NT2/D1 (cell line): Measurements from ENCODE around the gene CD7.

Experiments used
- DNase-seq: peaks from one replicate; pipeline ENCODE4 v3.0.0-alpha.2; 2011; ENCODE audit warnings: low read depth, low spot score
- H3K27me3 ChIP-seq: 2 replicates; pipeline ENCODE4 v1.6.0; 2011; ENCODE audit warnings: mild to moderate bottlenecking; ENCODE audit not compliant: insufficient read length, insufficient read depth
- H3K36me3 ChIP-seq: 2 replicates; pipeline ENCODE4 v1.6.1; 2011; ENCODE audit warnings: mild to moderate bottlenecking, low read length, mixed read lengths; ENCODE audit not compliant: insufficient read depth, insufficient read length
- H3K4me1 ChIP-seq: 2 replicates; pipeline ENCODE4 v1.5.1; 2011; ENCODE audit not compliant: insufficient read depth, insufficient read length
- H3K4me3 ChIP-seq: 2 replicates; pipeline ENCODE4 v1.5.1; 2011; ENCODE audit warnings: low read depth; ENCODE audit not compliant: insufficient read length
- H3K9ac ChIP-seq: 2 replicates; pipeline ENCODE4 v1.6.0; 2011; ENCODE audit warnings: low read depth; ENCODE audit not compliant: insufficient read length
- H3K9me3 ChIP-seq: 2 replicates; pipeline ENCODE4 v1.5.1; 2011; ENCODE audit warnings: mild to moderate bottlenecking, low read length; ENCODE audit not compliant: insufficient read depth
- SUZ12 ChIP-seq: IDR thresholded peaks from 2 replicates; pipeline ENCODE4 v1.6.1; 2011; ENCODE audit not compliant: insufficient read length, insufficient read depth; ENCODE audit errors: extremely low read depth
- YY1 ChIP-seq: IDR thresholded peaks from 2 replicates; pipeline ENCODE4 v1.6.1; 2011; ENCODE audit not compliant: insufficient read length, insufficient read depth
- ZNF274 ChIP-seq: IDR thresholded peaks from 2 replicates; pipeline ENCODE4 v1.6.1; 2011; ENCODE audit warnings: mild to moderate bottlenecking, low read depth, low read length

Gene CD7

DNA sequence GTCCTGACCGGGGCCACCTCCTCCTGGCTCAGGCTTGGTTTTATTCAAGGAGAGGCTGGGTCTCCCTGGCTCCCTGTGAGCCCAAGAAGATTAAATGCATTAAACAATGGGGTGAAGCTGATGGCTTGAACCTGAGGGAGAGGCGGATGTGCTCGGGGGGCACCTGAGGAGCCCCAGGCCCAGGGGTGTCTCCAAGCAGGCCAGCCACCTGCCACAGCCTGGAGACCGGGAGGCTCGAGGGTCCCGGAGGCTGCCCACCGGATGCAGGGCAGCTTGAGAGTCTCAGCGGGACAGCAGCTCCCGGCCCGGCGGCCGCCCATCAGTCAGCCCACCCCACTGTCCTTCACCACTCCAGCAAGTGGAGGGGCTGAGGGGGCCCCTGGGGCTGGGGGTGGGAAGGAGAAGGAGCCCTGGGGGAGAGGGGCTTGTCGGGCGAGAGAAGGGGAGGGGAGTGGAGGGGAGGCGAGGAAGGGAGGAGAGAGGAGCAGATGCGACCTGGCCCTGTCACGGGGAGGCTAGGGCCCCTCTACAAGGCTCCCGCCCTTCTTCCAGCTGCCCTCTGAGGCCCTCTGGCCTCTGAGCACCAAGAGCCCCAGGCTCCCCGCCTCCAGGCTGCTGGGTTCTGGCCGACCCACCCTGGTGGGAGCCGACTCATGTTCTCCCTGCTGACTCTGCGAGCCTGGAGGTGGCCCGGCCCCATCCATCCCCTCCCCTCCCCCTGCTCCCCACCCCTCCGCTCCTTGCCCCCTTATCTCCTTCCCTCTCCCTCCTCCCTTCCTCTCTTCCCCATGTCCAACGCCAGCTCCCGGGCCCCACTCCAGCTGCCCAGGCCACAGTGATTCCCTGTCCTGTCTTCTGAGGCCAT lies 13.2 kb downstream of the CD7 start:
- peaks cover 29% of the 10 kb centered on the region for H3K4me1 ChIP-seq
- peaks cover 2% of the 10 kb centered on the region for H3K27me3 ChIP-seq
- no peak for TF ChIP-seq ZNF274
- TF ChIP-seq SUZ12: no peak
- TF ChIP-seq YY1: no peak
- no peaks in the 10 kb centered on the region for H3K9me3 ChIP-seq
- DNase-seq: no peak
- H3K4me3 ChIP-seq: no peak overlapping the region
- H3K36me3 ChIP-seq: no peaks in the 10 kb centered on the region
- peak overlapping the region; percentile 3 for H3K9ac ChIP-seq

- Histone ChIP-seq H3K4me1 (peaks cover 29% of the 10 kb centered on the region), H3K4me3 (no peak overlapping the region), H3K9me3 (no peaks in the 10 kb centered on the region), H3K9ac (peak overlapping the region; percentile 17), H3K27me3 (no peaks in the 10 kb centered on the region), H3K36me3 (no peaks in the 10 kb centered on the region)
- DNase-seq: no peak
- TF ChIP-seq SUZ12 (no peak), YY1 (no peak), ZNF274 (no peak)
Measured at GRCh38 chr17:82302991-82303943, 14.1 kb downstream of the CD7 start.

GRCh38 chr17:82302568-82302963 lies 14.8 kb downstream of the CD7 start:
- peak overlapping the region; percentile 46 for H3K9ac ChIP-seq

GRCh38 chr17:82301916-82302567 lies 15.4 kb downstream of the CD7 start:
- Histone ChIP-seq H3K9ac (peak overlapping the region; percentile 45), H3K27me3 (no peaks in the 10 kb centered on the region), H3K4me3 (no peak overlapping the region), H3K36me3 (no peaks in the 10 kb centered on the region), H3K9me3 (no peaks in the 10 kb centered on the region), H3K4me1 (peaks cover 29% of the 10 kb centered on the region)
- no peak for TF ChIP-seq YY1
- no peak for TF ChIP-seq SUZ12
- TF ChIP-seq ZNF274: no peak
- no peak for DNase-seq

More at GRCh38 chr17:82302568-82302963, 14.8 kb downstream of the CD7 start:
- Histone ChIP-seq H3K4me1 (peaks cover 29% of the 10 kb centered on the region), H3K4me3 (no peak overlapping the region), H3K27me3 (no peaks in the 10 kb centered on the region), H3K36me3 (no peaks in the 10 kb centered on the region), H3K9me3 (no peaks in the 10 kb centered on the region)
- no peak for DNase-seq
- TF ChIP-seq SUZ12: no peak
- no peak for TF ChIP-seq ZNF274
- no peak for TF ChIP-seq YY1

- H3K9ac ChIP-seq: peak overlapping the region; percentile 45
- no peak for DNase-seq
- no peaks in the 10 kb centered on the region for H3K36me3 ChIP-seq
- no peak overlapping the region for H3K4me3 ChIP-seq
- H3K27me3 ChIP-seq: no peaks in the 10 kb centered on the region
- TF ChIP-seq SUZ12: no peak
- no peak for TF ChIP-seq YY1
- no peak for TF ChIP-seq ZNF274
- H3K4me1 ChIP-seq: peaks cover 29% of the 10 kb centered on the region
- H3K9me3 ChIP-seq: no peaks in the 10 kb centered on the region
Measured at GRCh38 chr17:82301300-82301915, 16.0 kb downstream of the CD7 start.

GRCh38 chr17:82300707-82301270 lies 16.6 kb downstream of the CD7 start:
- peak overlapping the region; percentile 45 for H3K9ac ChIP-seq
- peaks cover 29% of the 10 kb centered on the region for H3K4me1 ChIP-seq
- no peaks in the 10 kb centered on the region for H3K27me3 ChIP-seq
- no peaks in the 10 kb centered on the region for H3K9me3 ChIP-seq
- no peak for DNase-seq
- H3K4me3 ChIP-seq: no peak overlapping the region
- H3K36me3 ChIP-seq: no peaks in the 10 kb centered on the region
- TF ChIP-seq SUZ12: no peak
